ENCODE data around the gene THSD4. TPM values are rescaled to one million over a fixed set of nuclear protein-coding genes. Genes with fewer than 3 reads are reported as not detected.

THSD4 gene
- polyA plus RNA-seq, 1 donor = 30.2 TPM

DNA sequence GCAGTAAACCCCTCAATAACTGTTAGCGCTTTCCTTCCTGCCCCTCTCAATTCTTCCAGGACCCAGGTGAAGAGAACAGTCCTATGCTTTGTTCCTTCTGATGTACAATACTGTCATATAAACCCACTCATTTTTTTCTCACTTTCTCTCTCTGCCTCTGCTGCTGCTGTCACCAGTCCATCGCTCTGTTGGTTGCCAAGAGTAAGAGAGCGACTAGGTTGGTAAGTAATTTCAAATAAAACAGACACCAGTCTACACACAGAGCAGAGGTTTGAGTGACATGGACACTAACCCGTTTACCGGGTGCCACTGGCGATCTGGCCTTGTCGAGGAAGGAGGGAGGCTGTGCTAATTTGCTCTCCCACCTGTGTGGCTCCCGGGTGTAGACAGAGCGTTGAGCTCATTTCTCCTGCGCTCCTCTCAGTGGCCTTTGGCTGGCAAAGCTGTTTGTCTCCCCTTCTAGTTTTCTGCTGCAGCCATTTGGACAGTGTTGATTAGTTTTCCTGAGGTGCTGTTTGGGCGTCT is 215.4 kb downstream of the THSD4 start:
- no peak for DNase-seq

DNA sequence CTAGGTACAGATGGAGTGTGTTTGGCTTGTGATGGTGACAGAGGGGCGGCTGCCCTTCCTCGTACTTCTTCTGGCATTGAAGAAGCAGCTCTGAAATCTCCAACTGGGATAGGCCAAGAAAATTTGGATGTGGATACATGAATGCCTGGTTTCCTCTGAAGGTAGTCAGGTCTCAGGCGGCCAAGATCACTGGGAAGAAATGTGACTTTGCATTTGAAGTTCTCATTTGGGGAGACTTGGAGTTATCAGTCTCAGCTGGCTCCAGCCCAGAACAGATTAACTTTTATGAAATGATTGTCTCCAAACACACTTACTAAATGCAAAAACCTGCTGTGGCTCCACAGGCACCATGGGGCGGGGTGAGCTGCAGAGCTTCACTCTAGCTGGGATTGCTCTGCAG is 215.9 kb downstream of the THSD4 start:
- DNase-seq = no peak

DNA sequence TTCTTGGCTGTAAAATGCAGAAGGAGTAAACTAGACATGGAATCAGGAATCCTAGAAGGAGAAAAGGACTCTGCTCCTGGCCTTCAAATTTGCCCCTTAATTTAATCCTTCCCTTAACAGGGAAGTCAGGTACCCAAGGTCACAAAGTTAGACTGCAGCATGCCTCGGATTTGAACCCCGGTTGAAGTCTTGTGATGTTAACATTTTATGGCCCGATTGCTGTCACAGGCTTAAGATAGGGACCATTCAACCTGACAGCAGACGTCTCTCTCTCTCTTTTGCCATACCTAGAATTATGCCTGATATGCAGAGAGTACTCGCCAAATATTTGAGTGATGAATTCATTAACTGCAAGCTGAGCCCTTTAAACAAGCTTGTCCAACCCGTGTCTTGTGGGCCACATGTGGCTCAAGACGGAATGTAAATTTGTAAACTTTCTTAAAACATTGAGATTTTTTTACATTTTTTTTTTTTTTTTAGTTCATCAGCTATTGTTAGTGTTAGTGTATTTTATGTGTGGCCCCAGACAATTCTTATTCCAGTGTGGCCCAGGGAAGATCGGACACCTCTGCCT is 217.2 kb downstream of the THSD4 start:
- DNase-seq = no peak

DNA sequence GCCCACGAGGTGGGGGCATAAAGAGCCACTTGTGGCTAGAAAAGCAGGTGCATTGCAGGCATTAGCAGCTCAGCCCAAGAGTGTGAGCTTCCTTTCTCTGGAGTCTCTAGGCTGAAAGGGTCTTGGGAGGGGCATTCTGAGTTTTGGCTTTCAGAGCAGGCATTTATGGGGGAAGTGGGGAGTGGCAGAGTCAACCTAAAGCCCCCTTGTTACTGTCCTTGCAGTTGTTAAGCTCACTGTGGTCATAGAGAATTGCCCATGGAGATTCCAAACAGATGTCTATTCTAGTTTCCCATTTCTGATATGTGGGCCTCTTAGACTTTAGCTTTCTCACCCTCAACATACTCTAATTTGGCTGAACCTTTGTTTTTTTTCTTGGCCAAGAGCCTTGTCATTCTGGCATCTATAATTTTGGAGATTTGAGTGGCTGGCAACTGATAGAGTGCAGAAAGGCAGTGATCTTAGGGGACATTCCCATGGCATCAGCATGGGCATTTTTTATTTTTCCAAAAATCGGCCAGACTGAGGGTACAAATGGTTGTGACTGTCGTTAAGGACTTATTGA is 217.9 kb downstream of the THSD4 start:
- no peak for DNase-seq

DNA sequence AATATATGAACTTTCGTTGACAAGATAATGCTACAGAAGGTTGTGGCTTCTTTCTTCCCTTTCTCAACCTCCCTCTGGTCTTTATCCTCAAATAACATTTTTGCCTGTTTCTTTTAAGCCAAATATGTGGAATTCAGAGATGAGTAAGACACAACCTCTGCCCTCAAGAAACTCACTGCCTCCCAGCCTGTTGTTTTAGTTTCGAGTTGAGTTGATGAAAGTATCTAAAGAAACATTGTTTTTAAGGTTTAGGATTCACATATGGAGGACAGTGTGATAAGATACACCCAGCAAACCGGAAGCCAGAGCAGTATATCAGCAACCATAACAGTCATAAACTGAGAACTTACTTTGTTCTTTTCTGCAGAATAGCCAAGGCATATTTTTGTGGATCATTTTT is 218.6 kb downstream of the THSD4 start:
- no peak for DNase-seq

DNA sequence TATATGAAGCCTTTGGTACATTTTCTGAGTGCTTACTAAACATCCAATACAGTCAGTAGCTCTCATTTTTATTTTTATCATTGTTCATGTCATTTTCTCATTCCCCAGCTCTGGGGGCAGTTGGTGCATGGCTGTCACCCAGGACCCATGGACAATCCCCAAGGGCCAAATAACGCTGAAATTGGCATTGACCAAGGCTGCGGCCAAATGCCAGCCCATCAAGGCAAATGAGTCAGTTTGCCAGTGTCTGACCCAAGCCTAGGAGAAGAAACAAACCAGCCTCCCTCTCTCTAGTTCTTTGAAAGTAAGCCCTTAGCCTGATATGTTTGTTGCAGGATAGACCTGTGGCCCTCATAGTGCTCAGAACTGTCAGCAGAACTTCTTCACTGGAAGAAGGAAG is 219.2 kb downstream of the THSD4 start:
- DNase-seq = no peak

DNA sequence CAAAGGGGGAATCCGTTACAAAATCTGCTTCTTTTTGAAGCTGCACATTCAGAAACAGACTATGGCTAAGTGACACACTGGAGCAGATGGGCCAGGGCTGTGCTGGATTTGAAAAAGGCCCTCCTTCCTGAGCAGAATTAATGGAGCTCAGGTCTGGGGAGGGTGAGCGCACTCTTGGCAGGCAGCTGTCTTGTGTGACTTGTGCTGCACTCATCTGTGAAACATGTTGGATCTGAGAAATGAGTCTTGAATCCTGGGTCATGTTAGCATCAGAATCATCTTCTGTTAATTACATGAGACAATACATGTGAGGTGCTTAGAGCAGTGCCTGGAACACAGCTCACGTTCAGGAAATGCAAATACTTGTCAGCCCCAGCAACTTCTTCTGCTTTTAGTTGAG is 219.6 kb downstream of the THSD4 start:
- no peak for DNase-seq

DNA sequence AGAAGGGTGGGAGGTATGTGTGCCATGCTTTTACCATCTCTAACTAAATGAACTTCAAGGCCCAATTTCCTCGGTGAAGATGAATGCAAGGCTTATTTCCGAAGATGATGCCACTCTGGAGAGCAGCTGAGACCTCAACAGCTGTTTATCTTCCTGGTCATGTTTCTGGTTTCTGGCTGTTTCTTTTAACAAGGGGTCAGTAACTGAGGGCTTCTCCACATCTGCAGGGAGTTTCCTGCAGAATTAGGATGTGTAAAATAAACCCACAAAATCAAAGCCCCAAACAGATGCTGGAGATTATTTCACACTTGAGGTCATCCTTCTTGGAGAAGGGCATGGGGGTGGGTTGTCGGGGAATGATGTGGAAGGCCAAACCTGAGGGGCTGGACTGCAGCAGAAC is 220.3 kb downstream of the THSD4 start:
- no peak for DNase-seq

DNA sequence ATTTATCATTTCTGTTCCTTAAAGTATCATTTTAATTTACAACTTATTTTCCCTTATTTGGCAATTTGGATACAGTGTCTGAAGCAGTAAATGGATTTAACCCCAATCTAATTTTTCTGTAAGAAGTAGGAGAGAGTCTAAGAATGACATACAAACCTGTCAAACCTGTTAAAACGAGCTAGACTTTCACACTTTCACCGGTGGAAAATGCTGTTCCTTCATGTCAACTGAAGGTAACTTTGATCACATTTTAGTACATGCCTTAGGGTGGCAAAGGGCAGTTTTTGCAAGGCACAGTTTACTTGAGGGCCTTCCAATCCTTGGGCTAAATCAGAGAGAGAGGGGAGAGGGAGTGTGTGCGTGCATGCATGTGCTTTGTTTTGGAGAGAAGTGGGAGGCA is 221.4 kb downstream of the THSD4 start:
- DNase-seq = no peak

DNA sequence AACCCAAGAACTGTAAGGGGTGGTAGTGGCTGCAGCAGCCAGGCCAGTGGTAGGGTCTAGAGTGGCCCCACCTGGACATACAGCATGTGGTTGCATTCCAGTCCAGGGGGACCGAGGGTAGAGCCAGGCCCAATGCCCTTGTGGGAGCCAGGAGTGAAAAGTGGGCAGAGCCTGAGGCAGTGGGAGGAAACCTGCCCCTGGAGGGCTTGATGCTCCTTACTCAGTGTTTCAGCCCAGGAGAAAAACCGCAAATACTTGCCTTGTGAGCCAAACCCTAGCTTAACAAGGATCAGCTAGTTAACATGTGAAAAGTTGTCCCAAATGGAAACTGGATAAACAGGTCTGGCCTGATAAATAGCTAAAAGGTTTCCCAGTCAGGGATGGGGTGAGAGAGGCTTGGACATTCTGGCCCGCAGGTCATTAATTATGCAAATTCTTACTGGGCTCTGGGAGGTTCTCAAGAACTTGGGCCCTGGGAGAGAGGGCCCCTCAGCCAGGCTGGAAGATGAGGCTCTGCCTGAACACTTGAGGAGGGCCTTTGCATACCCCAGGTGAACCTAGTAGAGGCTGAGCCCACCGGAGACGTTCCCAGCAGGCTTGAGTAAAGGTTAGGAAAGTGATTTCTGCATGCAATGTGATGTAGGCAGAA is 222.1 kb downstream of the THSD4 start:
- DNase-seq = peak; percentile 54

DNA sequence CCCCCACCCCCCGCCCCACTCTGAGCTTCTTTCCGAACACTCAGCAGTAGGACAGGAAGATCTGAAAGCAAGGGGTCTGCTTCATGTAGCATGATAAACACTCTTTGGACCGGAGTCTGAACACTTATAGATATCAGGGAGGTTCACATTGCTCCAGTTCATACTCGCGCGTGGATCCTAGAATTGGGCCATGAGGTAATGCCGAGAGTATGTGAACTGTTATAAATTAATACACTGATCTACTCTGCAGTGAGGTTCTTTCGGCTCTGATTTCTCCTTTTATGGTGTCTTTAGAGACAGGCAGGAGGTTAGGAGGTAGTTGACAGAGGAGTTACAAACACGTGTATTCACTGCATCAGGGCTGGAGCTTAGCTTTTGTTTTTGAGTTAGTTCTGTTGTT is 223.0 kb downstream of the THSD4 start:
- DNase-seq = no peak

DNA sequence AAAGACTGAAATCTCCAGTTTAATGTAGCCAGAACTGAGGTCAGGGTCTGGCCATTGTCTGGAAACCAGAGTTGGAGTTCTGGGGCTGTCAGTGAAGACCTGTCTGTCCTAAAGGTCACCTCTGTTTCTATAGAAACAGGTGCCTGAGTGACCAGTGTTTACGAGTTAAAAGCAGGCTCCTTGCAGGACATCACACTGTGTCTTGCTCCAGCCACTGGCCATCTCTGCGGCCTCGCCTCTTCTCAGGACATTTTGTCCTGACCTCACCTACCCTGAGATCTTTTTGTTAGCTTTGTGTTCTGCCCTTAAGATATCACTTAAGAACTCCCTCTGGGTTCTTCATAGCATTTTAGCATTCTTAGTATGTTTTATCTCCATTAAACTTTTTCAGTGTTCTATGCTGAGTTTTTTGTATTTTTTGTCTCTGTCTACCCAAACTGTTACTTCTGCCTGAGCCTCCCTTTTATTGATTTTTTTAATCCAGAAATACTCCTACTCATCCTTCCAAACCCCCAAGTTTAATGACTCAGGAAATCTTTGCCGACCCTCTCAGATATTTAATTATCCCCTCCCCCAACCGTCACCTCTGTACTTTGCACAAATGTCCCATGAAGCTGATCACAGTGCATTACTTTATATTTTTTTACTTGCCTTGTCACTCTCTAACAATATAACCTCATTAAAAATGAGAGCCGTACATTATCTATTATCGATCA is 223.7 kb downstream of the THSD4 start:
- DNase-seq = no peak

DNA sequence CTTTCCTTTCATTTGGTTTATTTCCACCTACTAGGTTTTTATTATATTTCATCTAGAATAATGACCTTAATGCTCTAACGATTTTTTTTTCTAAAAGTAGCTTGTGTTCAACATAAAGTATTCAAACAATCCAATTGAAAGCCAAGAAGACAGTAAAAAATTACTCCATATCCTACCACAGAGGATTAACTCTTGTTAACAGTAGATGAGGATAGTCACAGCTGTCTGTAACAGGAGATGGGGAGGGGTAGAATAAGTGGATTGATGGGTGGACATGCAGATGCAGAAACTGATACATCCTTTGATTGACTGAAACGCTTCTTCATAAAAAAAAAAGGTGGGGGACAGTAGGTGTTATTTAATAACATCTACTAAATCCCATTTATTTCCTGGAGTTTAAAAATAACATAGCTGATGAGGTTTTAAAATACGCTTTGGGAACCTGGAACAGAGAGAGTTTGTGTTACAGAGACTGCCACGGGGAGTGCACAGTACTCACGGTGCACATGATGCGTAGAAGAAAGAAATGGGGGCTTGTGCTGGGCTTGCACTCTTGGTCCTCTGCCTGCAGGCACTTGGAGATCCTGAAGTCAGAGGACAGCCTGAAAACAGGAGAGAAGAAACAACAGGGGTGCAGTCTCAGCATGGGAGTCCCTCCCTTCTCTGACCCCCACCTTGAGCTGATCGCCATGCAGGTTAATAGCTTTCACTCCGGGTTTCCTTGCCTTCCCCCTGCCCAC is 226.7 kb downstream of the THSD4 start:
- DNase-seq = no peak

DNA sequence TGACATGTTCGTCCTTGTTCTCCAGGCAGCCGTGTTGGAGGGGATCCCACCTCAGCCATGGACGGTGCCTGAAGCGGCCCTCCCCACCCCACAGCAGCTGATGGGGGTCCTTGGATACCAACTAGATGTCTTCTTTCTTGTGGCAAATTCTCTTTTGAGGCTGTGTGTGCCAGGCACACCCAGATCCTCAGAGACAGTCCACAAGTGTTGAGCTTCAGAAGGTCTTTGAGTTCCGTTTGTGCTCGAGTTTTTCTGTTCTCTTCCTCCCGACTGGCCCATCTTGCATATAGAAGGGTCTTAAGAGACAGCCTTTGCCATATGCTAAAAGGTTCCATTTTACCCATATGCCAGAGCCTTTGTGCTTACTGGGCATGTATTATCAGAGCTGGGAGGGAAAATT is 227.4 kb downstream of the THSD4 start:
- DNase-seq = no peak

DNA sequence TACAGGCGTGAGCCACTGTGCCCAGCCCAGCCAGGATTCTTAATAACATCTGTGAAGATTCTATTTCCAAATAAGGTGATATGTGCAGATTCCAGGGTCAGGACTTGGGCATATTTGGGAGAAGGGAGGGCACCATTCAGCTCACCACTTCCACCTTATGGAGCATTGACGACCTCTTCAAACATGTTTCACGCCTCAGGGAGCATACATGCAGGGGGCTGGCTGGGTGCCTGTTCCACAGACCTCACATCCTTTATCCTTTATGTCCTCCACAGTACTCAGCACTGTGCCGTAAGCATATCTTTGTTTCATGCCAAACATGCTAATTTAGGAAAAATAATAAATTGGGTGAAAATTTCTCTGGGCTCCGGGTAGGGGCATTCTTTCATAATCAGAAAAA is 229.0 kb downstream of the THSD4 start:
- DNase-seq = no peak

DNA sequence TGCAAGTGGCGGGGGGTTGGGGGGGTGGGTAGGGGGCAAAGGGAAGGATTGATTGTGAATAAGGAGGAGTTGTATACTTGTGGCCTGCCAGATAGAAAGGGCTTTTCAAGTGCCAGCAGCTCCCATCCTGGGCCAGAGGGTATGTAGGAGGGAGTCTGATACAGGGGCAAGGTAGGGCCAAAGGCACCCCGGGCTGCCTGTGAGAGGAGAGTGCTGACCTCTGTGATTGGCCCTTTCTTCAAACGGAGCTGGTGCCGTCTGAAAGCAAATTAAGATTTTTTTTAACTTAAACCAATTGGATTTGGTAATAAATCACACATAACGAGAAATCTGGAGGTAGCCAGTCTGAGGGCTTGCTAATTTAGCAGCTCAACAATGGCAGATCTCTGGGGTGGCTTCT is 229.9 kb downstream of the THSD4 start:
- DNase-seq = no peak

DNA sequence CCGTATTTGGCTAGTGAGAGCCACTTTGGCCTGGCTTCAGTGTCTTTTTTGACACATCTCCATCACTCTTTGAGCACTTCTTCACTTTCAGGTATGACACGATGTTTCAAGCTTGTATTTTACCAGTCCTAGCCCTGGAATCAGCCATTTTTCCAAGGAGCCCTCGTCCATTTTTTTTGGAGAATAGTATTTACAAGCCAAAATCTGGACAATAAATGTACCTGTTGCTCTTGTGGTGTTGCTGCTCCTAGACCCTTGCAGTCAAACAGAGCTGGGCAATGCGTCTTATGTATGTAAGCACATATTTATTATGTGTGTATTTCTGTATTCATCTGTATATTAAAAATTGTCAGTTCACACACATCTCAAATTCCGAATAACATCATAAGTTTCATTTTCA is 231.2 kb downstream of the THSD4 start:
- DNase-seq = no peak

DNA sequence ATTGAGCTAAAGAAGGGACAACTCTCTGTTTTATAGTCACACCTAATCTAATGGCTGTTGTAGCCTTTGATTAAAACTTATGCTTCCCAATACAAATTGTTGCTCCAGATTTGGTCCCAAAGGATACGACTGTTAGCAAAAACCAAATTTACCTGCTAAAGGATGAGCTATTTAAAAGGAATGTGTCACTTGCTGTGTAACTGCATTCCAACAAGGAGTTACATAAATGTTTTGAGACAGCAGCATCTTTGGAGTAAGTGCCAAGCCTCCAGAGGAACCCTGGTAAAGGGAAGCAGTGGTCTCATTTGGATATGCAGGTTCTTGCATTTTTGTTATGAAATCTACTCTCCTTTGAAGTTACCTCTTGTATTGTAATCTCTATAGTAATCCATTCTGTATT is 233.3 kb downstream of the THSD4 start:
- DNase-seq = no peak

DNA sequence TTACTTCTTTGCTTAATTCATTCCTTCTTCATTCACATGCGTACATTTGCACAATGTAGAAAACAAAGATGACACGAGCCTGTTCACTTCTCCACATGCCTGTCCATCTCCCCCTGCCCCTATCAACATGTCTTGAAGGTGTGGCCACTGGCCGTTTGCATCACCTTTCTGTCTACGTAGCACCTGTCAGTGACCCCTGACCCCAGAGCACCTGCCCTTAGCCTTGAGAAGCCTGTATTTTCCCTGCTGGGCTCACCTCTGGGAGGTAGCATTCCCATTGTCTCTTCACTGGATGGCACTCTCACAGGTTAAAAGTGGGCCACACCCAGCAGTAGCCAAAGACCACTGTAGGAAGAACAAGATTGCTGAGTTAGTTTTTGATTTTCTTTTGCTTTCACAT is 234.1 kb downstream of the THSD4 start:
- no peak for DNase-seq

DNA sequence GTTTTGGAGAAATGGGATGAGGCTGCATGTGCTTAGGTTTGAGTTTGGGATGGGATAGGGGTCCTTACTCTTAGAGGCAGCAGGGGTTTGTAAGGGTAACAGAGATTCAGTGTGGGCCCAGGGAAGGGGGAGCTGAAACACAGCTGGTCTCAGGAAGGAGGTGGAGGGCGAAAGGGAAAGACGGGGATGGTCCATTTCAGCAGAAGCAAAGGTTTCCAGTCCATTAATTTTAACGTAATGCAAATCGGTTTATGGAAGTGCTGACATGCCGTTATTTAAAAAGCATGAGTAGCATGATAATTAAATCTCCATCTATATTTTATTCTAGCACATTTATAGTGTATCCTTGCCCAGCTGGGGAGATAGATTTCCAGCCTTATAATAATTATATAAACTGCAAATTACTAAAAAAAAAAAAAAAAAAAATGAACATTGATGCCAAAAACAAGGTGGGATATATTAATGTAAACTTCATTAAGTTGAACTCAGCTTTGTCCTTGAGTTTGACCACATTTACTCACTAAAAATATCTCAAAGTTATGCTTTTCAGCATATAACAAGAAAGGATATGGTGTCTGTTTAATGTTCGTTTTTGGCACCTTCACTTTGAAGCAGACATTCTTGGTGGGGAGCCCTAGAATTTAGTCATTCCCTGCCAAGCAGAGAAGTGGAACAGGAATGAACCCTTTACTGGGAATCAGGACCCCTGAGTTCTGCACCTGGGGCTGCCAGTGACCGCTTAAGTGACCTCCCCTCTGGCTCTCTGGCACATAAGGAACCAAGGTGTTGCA is 234.7 kb downstream of the THSD4 start:
- no peak for DNase-seq

DNA sequence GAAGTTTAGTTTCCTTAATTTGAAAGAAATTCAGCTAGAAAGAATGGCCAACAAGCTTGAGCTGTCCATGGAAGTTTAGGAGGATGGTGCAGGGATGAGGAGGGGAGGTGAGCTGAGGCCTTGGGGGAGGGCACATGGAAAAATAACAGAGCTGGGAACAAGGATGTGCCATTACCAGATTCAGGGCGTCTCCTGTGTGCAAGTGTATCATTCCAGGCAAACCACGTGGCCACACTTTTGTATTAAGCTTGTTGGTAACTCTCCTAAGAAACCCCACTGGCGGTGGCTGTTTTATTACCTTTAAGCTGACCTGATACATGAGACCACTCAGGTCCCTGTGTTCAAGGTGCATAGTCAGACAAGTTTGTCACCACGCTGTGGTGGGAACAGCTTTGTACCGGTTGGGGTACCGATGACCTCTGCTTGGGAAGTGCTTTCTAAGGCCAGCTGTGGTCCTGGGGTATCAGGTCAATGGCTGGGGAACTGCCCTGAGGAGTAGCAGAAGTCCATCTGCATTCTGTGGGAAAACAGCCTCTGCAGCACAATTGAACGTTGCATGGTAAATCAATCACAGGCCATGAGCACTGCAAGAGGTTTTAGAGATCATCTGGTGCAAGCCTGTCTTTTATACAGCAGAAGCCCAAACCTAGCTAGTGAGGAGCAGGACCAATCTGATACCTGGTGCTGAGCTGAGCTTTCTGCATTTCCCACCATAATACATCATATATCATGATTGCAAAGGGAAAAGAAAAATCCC is 235.5 kb downstream of the THSD4 start:
- DNase-seq = no peak

All from left kidney (tissue), 2 donors.